HG02884 (cell line): ENCODE measurements around the gene FOXC1.

ENCODE experiments used
- ATAC-seq: cut with Tn5 transposase; IDR thresholded peaks from one replicate; pipeline ENCODE4 v1.9.1; 2021; ENCODE audit warnings: mild to moderate bottlenecking, moderate library complexity; ENCODE audit not compliant: unreplicated experiment

The FOXC1 gene

DNA sequence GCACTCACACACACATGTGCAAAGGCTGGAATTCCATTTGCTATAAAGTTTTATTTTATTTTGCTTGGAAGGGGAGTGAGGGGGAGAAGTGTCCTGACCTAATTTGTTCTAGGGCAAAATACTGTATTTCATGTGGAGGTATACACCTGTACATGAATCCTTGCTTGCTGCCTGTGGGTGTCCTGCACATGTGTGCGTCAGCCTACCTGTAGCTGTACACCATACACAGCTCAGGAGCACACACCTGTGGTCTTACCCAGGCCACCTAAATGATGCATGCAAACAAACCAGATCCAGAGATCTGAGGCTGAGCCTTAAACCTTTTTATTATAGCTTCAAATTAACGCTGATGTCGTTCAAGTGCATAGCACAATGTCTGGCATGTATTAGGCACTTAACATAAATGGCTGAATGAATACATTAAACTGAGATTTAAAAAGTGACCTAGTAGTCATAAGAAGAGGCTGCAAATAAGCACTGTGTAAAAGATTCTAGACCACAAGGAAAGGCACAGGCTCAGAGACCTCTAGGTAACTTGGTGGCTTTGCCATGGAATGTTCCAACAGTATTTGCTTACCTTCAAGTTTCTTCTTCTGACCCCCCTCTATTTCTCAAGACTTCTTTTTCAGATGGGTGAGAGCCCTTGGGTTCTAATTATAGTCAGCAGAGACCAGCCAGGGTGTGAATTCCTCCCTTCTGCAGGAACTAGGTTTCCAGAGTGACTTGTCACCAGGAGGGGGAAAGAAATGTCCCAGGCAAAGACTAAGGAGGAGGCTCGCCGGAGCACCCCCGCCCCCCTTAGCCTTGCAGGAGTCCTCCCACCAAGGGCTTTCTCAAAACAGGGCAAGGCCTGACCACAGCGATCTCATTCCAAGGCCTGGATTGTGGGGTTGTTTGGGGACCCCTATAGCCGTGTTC is 13.4 kb downstream of the FOXC1 start:
- ATAC-seq = no peak

DNA sequence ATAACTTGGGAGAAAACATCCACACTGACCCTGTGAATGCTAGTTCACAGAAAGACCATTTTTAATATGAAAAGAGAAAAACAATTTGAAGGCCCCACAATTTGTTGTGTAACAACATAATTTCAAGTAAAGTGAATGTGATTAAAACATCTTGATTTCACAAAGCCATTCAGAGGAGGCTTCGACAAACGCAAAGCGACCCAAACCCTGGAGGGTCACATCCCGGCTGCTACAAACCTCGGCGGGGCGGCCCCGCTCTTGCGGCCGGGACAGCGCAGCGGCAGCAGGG is 14.0 kb downstream of the FOXC1 start:
- no peak for ATAC-seq

DNA sequence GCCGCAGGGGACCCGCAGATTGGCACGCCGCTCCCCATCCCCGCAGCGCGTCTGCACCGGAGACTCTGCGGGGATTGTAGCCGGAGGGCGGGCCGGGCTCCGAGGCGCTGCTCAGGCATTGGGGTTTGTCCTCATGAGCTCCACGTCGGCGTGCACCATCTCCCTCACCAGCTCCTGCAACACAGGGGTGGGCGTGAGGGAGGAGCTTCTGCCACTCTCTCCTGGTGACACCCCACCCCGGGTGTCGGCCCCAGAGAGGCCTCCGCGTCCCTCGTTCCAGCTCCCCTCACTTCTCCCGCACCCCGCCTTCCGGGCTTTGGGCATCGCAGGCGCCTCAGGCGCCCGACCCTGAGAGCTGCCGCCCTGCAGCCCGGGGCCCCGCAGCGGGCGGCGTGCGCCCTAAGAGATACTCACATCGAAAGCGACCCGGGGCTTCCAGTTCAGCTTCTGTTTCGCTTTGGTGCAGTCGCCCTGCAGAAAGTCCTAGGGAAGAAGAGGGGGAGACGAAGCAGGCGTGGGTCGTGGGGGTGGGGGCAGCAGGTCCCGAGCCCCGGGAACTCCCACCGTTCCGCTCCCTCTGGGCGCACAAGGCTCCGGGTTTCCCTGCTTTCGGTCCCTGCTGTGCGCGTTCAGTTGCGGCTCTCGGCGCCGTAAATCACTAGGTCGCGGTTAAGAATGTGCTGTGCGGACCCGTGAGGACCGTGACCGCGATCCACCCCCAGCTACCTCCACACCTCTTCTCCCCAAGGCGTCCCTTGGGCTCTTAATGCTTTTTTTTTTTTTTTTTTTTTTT is 14.5 kb downstream of the FOXC1 start:
- no peak for ATAC-seq

DNA sequence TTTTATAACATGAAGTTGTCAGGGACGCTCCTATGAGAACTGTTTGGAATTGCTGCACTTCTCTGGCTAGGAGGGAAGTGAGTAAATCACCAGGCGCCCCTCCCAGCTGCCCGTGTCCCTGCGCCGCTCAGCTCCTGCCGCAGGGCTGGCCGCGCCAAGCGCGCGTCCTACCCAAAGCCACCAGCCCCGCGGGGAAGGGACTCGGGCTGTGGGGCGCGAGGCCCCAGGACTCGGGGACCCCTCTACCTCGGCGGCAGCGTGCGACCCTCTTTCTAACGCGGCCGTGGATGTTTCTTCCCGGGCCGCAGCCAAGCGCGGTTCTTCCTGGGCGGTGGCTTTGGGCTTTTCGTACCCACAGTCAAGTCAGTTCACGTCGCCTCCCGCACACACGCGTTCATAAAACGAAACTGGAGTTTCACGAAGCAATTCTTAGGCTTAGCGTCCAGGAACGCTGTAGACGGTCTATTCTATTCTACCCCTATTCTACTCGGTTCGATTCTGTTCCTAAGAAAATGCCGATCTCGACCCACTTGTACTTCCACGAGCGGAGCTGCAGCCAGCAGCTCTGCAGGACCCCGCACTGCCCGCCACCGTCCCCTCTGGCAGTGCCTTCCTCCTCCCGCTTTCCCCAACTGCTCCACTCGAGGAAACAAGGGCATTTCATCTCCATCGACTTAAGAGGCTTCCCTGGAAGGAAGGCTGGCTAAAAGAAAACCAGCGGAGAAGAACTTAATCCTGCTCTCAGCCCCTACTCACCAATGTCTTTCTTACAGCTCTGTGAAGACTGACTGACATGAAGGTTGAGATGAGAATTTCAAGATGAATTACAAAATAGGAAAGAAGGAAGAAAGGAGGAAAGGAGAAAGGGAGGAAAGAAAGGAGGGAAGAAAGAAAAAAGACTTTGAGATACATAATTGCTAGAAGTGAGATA is 15.4 kb downstream of the FOXC1 start:
- no peak for ATAC-seq

DNA sequence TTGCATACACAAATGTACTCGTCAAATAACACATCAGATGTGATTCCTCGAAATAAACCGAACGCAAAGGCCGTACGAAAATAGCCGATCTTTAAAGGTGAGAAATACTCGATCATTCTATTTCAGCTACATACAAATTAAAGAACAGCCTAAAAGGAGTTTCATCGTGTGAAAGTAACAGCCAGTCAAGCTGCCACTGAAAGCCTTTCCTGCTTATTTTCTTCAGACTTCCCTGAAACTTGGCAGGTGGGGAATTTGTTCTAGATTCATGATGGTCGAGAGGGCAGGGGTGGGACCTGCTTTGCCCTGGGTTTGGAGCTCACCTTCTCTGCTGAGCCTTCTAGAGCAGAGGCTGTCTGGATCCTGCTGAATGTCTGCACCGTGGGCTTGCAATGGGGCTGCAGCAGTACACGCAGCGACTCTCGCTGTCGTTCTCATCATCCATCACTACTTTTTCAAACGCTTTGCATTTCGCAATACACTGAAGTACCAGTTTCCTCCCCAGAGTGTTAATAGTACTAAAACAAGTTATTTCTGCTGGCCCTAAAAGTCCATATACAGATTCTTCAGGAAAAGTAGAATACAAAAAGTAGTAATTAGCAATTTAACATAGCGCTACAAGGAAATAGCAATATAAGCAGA is 16.2 kb downstream of the FOXC1 start:
- ATAC-seq = no peak

DNA sequence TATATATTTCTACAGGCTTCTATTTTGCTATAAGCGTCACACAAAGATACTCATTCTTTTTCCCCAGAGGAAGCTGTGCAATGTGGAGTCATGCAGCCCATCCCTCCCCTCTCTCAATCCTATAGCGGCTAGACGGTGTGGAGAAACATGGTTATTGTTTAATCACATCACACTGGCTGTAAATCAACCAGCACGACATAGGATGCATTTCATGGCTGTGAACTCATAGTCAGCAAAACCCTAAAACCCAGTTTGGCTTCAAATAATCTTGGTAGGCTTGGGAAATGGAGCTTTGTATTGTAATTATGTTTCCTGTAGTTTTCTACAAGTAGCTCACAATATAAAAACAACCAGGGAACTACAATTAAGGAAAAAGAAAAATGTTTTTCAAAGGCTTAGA is 16.8 kb downstream of the FOXC1 start:
- ATAC-seq = no peak

DNA sequence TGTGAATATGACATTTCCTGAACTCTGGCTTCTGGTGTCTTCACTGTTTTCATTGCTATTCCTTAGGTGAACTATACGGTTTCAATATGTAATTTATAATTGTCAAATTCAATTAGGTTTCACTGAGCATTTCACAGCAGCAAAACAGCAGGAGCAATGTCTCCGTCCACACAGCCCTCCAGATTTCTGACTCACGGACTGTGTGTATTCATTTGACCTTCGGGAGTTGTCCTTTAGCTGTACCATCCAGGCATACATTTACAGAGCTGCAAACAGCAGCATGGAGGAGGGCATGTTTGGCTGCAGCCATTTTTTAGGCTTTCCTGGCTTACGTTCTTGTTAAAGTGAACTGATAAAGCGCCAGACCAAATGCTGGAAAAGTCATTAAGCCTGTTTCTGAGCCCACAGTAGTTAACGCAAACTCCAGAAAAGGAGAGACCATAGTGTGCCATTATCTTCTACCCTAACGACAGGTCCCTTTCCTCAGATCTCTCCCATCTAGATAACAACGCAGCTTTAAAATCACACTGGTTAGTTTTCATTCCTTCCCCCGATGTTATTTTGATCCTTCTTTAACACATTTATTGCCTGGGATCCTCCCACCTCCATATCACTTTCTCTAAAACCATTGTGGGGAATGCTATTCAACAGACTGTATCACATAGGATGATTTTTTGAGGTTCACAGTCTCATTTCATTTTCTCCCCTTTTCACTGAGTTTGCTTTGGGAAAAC is 18.3 kb downstream of the FOXC1 start:
- no peak for ATAC-seq

DNA sequence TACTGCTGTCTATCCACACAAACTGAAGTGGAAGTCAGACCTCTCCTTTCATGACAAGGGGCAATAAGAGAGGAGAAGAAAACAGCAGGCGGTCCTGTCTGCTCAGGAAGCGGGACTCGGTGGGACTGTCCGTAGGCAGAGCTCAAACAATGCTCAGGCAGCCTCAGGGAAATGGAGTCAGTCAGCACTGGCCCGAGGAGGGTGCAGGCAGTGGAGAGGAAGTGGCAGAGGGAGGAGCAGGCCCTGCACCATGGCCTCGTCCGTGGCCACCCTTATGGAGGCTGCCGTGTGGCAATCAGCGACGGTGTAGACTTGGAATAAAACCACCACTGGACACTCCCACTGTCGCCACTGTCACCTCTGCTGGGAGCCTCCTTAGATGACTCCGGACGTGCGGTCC is 19.6 kb downstream of the FOXC1 start:
- no peak for ATAC-seq

DNA sequence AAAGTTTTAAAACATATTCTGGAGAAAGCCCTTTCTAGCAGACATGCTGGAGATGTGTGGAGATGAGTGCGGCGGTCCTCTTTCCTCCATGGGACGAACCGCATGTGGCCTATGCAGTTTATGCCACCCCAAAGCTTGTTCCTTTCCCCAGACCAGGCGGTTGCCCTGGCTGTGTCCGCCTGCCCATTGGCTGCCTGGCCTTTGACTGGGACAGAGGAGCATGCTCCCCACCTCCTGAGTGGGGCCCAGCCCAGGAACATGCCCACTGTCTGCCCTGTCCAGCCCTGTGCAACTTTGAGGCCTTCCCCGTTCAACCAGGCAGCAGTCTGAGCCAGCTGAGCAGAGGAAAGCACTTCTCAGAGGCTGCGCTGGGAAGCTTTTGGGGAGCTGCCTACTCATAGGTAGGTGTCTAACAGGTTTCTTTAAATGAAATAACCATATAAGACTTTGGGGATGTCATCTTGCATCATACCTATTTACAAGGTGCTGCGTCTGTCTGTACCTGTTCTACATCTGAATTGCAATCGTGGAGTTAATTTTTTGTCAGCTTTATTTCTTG is 20.6 kb downstream of the FOXC1 start:
- ATAC-seq = no peak

DNA sequence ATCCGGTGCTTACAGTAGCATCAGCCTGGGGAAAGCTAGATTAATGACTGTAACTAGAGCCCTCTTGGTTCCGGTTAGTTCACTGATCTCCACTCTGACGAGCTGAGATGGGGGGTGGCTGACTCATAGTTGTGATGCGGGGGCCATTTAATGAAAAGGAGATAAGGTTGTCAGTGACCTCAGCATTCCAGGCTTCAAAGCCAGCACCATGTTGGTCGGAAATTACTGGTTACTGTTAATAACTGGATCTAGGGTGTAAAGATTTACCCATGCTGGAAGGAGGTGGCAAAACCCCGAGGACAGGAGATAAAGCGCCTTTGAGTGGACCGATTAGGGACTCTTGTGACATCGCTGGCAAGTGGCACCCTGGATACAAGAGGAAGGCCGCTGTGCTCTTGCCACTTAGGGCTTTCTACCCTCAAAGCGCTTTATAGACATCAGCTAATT is 21.1 kb downstream of the FOXC1 start:
- no peak for ATAC-seq

DNA sequence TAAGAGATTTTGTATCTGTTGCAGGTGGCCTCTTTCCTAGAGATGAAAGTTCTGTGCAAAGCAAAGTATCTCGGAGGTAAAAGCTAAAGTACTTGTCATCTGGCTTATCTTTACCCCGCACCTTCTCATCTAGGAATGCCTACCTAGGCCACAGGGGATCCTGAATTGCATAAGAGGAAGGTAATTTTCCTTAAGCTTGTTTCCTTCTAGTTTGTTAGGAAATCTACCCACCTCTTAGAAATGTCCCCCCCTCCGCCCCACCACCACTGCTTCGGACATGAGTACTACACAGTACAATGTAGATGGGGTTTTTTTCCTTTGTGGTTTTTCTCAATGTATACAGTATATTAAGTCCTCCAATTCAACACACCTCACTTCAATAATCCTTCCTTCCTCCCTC is 21.5 kb downstream of the FOXC1 start:
- no peak for ATAC-seq

DNA sequence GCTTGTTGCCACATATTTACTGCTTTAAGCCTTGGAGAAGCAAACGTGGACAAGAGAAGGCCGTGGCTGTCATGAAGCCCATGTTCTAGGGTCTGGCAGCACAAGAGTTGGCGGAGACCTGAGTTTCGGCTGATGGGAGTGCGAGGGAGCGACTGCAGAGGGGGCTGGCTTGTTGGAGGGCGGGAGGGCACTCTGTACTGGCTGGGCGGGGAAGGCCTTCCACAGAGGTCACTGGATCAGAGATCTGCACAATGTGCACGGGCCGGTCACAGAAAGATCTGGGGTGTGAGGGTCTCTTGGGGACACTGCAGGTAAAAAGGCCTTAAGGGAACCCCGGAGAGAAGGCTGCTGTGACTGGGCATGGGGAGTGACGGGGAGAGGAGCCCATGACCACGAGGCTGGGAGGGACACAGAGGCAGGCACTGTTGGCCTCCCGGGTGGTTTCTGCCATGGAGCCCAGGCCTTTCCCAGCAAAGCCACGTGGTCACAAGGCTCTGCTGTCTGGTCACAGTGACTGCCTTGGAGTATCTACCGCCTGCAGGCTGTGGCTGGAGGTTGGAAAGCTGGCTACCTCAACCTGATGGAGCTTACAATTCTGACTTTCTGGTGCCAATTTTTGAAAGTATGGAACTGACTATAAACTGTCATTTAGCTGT is 23.8 kb downstream of the FOXC1 start:
- ATAC-seq = no peak

DNA sequence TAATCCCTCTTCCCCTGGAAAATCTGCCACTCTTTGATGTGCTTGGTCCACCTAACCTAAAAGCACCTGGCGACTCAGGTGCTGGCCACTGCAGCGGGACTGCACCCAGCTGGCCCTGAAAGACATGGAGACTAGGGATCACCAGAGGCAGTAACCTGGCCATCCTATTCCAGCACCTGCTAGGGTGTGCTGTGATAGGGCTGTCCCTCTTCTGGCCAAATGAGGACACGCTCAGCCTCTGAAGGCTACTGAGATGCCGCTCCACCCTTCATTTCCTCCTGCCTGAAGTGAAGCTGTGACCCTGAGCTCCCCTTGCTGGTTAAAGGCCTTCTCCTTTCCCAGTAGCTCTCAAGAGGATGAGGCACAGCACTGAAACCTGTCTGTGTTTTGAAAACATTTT is 24.4 kb downstream of the FOXC1 start:
- no peak for ATAC-seq

DNA sequence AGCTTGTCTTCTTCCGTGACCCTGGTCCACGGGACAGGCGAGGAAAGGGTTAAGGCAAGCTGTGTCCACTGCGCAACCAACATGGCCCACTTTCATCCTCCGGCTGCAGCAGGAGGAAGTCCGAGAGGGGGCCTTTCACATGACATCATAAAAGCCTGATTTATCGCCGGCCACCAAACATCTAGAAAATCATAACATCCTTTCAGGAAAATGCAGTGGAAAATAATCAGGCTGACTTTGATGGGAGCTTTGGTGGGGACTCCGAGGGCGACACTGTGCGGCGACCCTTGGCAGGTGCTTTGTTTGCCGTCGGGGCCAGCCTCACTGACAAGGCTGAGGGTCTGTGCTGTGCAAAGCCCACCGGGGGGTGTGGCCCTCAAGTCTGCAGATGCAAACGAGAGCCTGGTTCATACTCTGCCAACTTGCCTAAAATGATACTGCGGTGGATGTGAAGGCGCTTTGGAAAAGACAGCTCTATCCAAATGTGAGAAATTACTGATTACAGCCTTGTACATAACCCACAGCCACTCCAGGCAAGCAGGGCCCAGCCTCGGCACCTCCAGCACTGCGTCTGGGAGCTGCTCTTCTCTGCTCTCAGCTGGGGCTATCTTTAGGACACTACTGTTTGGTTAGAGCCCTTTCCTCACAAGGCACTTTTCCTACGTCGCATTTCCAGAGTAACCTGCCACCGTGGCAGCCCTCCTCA is 25.7 kb downstream of the FOXC1 start:
- no peak for ATAC-seq

DNA sequence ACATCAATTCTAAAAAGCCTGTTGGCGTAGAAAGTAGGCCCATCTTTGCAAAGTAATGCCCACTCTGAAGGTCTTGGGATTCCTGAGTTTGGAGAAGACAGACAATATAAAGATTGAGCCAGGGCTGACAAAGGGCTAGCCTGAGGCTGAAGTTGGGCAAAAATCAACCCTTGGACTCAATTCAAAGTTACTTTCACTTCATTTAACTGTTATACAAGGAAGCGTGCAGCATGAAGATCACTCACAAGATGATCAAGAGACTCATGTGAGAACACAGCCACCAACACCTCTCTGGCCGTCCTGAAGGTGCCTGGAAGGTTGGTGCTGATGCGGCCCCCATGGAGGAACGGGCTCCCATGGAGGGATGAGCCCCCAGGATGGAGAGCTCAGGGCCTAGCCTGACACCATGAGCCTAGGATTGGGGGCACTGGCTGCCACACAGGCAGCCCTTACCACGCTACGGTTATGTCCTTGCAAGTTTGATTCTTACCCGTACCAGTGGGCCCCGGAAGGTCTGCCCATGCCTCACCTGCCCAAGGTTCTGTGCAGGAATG is 26.6 kb downstream of the FOXC1 start:
- no peak for ATAC-seq

DNA sequence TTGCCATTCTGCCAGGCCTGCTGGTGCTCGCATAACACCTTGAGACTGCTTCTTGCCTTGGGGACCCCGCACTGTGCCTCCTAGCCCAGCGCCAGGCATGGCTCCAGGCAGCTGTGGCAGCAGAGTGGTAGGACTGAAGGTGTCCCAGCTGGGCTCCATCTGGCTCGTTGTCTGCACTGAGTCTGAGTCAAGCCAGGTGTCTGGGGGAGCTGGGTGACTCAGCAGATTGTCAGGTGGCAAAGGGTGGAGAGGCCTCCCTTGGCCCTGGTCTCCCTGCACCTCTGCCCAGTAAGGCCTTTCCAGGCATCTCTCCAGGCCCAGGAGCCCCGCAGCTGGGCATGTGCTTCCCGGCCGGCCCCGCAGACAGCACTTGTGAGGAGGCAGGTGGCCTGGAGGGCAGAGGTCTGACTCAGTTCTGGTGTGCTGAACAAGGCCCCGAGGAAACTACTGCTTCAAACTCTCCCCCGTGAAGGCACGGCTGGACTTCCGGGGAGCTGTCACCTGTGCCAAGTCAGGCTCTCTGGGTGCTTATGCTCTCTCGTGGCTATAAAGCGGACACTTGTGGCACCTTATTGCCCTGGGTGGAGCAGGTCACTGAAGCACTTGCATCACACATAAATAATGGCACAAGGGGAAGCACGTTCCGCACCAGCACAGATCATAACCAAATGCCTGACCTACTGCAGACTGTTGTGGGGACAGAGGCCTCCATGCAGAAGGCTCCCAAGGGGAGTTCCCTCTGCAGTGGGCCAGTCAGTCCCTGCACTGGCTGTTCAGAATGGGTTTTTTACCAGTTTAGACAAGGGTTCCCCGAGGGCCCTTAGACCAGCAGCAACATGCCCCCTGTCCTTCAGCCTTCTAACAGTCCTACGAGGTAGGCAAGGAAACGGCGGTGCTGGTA is 27.5 kb downstream of the FOXC1 start:
- no peak for ATAC-seq

DNA sequence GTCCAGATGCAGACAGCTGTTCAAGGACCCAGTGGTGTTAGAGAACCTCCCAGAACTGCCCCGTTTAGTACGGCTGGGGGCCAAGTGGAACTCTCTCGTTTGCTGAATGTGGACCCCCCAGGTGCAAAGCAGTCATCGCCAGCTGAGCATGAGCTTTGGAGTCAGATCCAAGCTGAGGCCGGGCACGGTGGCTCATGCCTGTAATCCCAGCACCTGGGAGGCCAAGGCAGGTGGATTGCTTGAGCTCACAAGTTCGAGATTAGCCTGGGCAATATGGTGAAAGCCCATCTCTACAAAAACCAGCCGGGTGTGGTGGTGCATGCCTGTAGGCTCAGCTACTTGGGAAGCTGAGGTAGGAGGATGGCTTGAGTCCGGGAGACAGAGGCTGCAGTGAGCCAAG is 29.7 kb downstream of the FOXC1 start:
- ATAC-seq = no peak
